GM12801 (cell line): ENCODE measurements around the gene SUSD1.

Experiments
- CTCF ChIP-seq: IDR thresholded peaks from one replicate; pipeline ENCODE4 v1.5.1; 2011; ENCODE audit warnings: control low read depth; ENCODE audit not compliant: insufficient read length; ENCODE audit errors: extremely low read depth

Gene SUSD1

GRCh38 chr9:112002847-112003457 lies 172.1 kb downstream of the SUSD1 start:
- no peak for TF ChIP-seq CTCF

GRCh38 chr9:112002131-112002846 lies 172.8 kb downstream of the SUSD1 start:
- no peak for TF ChIP-seq CTCF

GRCh38 chr9:112000743-112001142 lies 174.4 kb downstream of the SUSD1 start:
- TF ChIP-seq CTCF, result no peak

- no peak for TF ChIP-seq CTCF
Measured at GRCh38 chr9:111999319-111999718, 175.8 kb downstream of the SUSD1 start.

GRCh38 chr9:111997831-111998230 lies 177.3 kb downstream of the SUSD1 start:
- TF ChIP-seq CTCF, result no peak

GRCh38 chr9:111994831-111995458 lies 180.2 kb downstream of the SUSD1 start:
- no peak for TF ChIP-seq CTCF

- TF ChIP-seq CTCF, result no peak
Measured at GRCh38 chr9:111993319-111993718, 181.8 kb downstream of the SUSD1 start.
